Activated naive CD8-positive, alpha-beta T cell treated with anti-CD3 and anti-CD28 coated beads, Interleukin-2, amount 50 U/mL, for 24 hours (primary cell): ENCODE measurements around the gene PRDX2.

Source experiments
- ATAC-seq: fragments of 150-1000 bp; cut with Tn5 transposase; one replicate; pipeline ENCODE4 v1.10.0; 2021
- DNase-seq: peaks from one replicate; pipeline ENCODE4 v3.0.0; 2021
- H3K27ac Mint-ChIP-seq: one replicate; pipeline ENCODE4 v1.8.0; 2021; ENCODE audit warnings: mild to moderate bottlenecking, mixed read lengths
- H3K27me3 Mint-ChIP-seq: one replicate; pipeline ENCODE4 v1.8.0; 2021; ENCODE audit warnings: mixed read lengths
- H3K36me3 Mint-ChIP-seq: one replicate; pipeline ENCODE4 v1.8.0; 2021; ENCODE audit warnings: low read depth, mixed read lengths
- H3K4me1 Mint-ChIP-seq: one replicate; pipeline ENCODE4 v1.8.0; 2021; ENCODE audit warnings: mixed read lengths
- H3K4me3 Mint-ChIP-seq: one replicate; pipeline ENCODE4 v1.8.0; 2021; ENCODE audit warnings: mild to moderate bottlenecking, moderate library complexity, mixed read lengths
- H3K9me3 Mint-ChIP-seq: one replicate; pipeline ENCODE4 v1.8.0; 2021; ENCODE audit warnings: mixed read lengths

Gene PRDX2

GRCh38 chr19:12766051-12766521 lies 35.5 kb downstream of the PRDX2 start:
- Mint-ChIP-seq H3K4me3 (no peak overlapping the region), H3K27ac (no peak overlapping the region), H3K4me1 (no peaks in the 10 kb centered on the region), H3K36me3 (no peaks in the 10 kb centered on the region), H3K9me3 (no peaks in the 10 kb centered on the region), H3K27me3 (no peaks in the 10 kb centered on the region)
- no peak for ATAC-seq
- no peak for DNase-seq

- no peaks in the 10 kb centered on the region for H3K36me3 Mint-ChIP-seq
- no peaks in the 10 kb centered on the region for H3K9me3 Mint-ChIP-seq
- ATAC-seq = no peak
- no peak for DNase-seq
- H3K27me3 Mint-ChIP-seq = peaks cover 1% of the 10 kb centered on the region
- peaks cover 2% of the 10 kb centered on the region for H3K4me1 Mint-ChIP-seq
- no peak overlapping the region for H3K4me3 Mint-ChIP-seq
- no peak overlapping the region for H3K27ac Mint-ChIP-seq
Observed at GRCh38 chr19:12764698-12765097, 36.9 kb downstream of the PRDX2 start.

DNA sequence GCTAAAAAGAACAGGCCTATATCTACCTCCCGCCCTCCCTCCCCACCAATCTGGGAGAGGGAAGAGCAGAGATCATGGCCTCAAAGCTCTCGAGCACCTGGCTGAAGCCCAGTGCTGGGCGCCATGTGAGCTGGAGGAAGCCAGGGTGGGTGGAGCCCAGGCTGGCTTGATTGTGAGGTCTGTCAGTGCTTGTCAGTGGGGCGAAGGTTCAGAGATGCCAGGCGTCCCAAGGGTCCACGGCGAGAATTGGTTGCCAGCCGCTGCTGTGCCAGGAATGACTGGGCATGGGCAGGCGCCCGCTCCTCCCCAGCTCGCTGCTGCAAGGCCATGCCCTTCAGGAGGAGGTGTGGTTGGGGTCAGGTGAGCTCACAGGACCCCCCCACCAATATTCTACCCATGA lies 38.5 kb downstream of the PRDX2 start:
- Mint-ChIP-seq H3K36me3 (no peaks in the 10 kb centered on the region), H3K27me3 (peaks cover 1% of the 10 kb centered on the region), H3K9me3 (no peaks in the 10 kb centered on the region), H3K4me3 (no peak overlapping the region), H3K4me1 (peaks cover 4% of the 10 kb centered on the region), H3K27ac (no peak overlapping the region)
- DNase-seq (no peak), ATAC-seq (no peak)

GRCh38 chr19:12759686-12760085 lies 41.9 kb downstream of the PRDX2 start:
- ATAC-seq = no peak
- H3K27ac Mint-ChIP-seq = no peak overlapping the region
- no peaks in the 10 kb centered on the region for H3K36me3 Mint-ChIP-seq
- no peaks in the 10 kb centered on the region for H3K9me3 Mint-ChIP-seq
- H3K4me3 Mint-ChIP-seq = no peak overlapping the region
- no peak for DNase-seq
- H3K4me1 Mint-ChIP-seq = peaks cover 6% of the 10 kb centered on the region
- peaks cover 8% of the 10 kb centered on the region for H3K27me3 Mint-ChIP-seq

- DNase-seq (peak; percentile 76), ATAC-seq (peak; percentile 89)
- Mint-ChIP-seq H3K27me3 (peaks cover 12% of the 10 kb centered on the region), H3K4me1 (peaks cover 6% of the 10 kb centered on the region), H3K4me3 (peak overlapping the region; percentile 26), H3K9me3 (no peaks in the 10 kb centered on the region), H3K27ac (no peak overlapping the region), H3K36me3 (no peaks in the 10 kb centered on the region)
Observed at GRCh38 chr19:12757544-12758274, 43.9 kb downstream of the PRDX2 start.

GRCh38 chr19:12756150-12756883 lies 45.3 kb downstream of the PRDX2 start:
- no peak overlapping the region for H3K27ac Mint-ChIP-seq

DNA sequence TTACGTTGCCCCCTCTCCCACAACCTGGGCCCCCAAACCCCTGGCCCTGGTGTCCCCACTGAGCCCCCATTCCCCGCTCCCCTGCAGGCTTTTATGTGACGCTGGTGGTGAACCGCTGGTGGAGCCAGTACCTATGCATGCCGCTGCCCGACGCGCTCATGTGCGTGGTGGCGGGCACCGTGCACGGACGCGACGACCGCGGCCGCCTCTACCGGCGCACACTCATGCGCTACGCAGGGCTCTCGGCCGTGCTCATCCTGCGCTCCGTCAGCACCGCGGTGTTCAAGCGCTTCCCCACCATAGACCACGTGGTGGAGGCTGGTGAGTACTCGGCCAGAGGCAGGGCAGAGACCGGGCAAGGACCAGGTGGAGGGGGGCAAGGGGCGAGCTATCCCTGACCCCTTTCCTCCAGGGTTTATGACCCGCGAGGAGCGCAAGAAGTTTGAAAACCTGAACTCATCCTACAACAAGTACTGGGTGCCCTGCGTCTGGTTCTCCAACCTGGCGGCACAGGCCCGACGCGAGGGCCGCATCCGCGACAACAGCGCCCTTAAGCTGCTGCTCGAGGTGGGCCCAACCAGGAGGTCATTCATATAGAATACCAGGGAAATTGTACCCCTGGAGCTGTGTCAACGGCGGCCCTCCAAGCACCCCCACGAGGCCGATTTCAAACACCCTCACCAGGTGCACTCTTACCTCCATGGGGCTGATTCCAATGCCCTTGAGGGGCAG lies 47.0 kb downstream of the PRDX2 start:
- ATAC-seq (no peak), DNase-seq (no peak)
- peaks cover 24% of the 10 kb centered on the region for H3K27me3 Mint-ChIP-seq
- H3K4me1 Mint-ChIP-seq = peaks cover 7% of the 10 kb centered on the region
- H3K27ac Mint-ChIP-seq = no peak overlapping the region
- H3K36me3 Mint-ChIP-seq = no peaks in the 10 kb centered on the region
- H3K9me3 Mint-ChIP-seq = no peaks in the 10 kb centered on the region
- H3K4me3 Mint-ChIP-seq = no peak overlapping the region

More at GRCh38 chr19:12756150-12756883, 45.3 kb downstream of the PRDX2 start:
- ATAC-seq = no peak
- Mint-ChIP-seq H3K4me1 (peaks cover 6% of the 10 kb centered on the region), H3K36me3 (no peaks in the 10 kb centered on the region), H3K4me3 (no peak overlapping the region), H3K9me3 (no peaks in the 10 kb centered on the region), H3K27me3 (peaks cover 17% of the 10 kb centered on the region)
- DNase-seq = no peak

DNA sequence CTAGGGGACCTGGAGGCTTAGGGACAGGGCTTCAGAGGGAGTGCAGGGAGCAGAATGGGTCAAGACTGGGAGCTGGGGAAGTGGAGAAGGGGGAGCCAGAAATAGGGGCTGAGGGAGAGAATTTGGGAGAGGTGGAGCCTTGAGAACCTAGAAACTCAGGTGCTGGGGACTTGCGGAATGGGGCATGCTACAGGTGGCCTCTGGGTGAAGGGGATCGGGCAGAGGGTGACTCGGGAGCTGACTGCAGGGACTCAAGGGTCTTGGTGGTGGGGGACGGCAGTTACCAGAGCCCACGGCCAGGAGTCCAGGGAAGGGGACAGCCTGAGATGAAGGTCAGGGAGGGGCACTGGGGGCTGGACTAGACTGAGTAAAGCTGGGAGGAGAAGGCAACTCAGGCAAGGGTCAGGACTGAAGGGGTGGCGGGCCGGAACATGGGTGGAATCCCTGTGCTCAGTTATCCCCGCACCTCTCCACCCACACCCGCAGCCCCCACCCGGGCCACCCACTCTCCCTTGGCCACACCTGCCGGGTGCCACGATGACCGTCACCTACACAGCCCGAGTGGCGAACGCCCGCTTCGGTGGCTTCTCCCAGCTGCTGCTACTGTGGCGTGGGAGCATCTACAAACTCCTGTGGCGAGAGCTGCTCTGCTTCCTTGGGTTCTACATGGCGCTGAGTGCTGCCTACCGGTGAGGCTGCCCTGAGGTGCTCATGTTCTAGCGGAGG lies 49.4 kb downstream of the PRDX2 start:
- Mint-ChIP-seq H3K4me1 (peaks cover 4% of the 10 kb centered on the region), H3K9me3 (peaks cover 5% of the 10 kb centered on the region), H3K4me3 (no peak overlapping the region), H3K36me3 (peaks cover 12% of the 10 kb centered on the region), H3K27me3 (peaks cover 24% of the 10 kb centered on the region), H3K27ac (no peak overlapping the region)
- no peak for ATAC-seq
- DNase-seq = no peak

DNA sequence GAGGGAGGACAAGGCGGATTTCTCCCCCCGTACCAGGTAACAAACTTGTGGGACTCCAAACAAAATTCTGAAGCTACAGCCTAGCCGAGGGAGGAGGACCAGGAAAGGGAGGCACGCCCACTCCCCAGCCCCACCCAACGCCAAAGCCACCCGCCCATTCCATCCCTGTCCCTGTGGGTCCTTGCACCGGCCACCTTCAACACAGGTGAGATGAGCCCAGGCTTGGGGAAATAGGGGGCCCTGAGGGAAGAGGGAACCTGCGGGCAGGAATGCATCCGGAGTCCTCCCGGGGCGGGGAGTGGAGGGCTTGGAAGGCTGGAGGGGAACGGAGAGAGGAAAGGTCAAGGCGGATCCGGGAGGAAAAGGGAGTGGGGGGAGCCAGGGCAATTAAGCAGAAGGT lies 50.0 kb downstream of the PRDX2 start, which contains the start of gene BEST2:
BEST2 (plus strand) TSS at position 157 of the 400 bp plus-strand sequence. CDS start 802 bp downstream, outside the sequence.
- Mint-ChIP-seq H3K27me3 (peaks cover 24% of the 10 kb centered on the region), H3K9me3 (peaks cover 5% of the 10 kb centered on the region), H3K36me3 (peaks cover 14% of the 10 kb centered on the region), H3K4me1 (peaks cover 4% of the 10 kb centered on the region), H3K27ac (no peak within 1 kb of the TSS), H3K4me3 (no peak within 1 kb of the TSS)
- ATAC-seq (no peak), DNase-seq (no peak)

- H3K27ac Mint-ChIP-seq = no peak overlapping the region
- ATAC-seq (no peak), DNase-seq (no peak)
Observed at GRCh38 chr19:12750851-12751250, 50.7 kb downstream of the PRDX2 start.

GRCh38 chr19:12749938-12750521 lies 51.6 kb downstream of the PRDX2 start:
- peaks cover 4% of the 10 kb centered on the region for H3K4me1 Mint-ChIP-seq
- DNase-seq (no peak), ATAC-seq (no peak)
- peaks cover 5% of the 10 kb centered on the region for H3K9me3 Mint-ChIP-seq
- peaks cover 19% of the 10 kb centered on the region for H3K36me3 Mint-ChIP-seq
- H3K27me3 Mint-ChIP-seq = peaks cover 19% of the 10 kb centered on the region
- H3K4me3 Mint-ChIP-seq = no peak overlapping the region
- H3K27ac Mint-ChIP-seq = no peak overlapping the region

More at GRCh38 chr19:12750851-12751250, 50.7 kb downstream of the PRDX2 start:
- Mint-ChIP-seq H3K36me3 (peaks cover 17% of the 10 kb centered on the region), H3K27me3 (peaks cover 24% of the 10 kb centered on the region), H3K4me1 (peaks cover 4% of the 10 kb centered on the region), H3K9me3 (peaks cover 5% of the 10 kb centered on the region), H3K4me3 (no peak overlapping the region)

DNA sequence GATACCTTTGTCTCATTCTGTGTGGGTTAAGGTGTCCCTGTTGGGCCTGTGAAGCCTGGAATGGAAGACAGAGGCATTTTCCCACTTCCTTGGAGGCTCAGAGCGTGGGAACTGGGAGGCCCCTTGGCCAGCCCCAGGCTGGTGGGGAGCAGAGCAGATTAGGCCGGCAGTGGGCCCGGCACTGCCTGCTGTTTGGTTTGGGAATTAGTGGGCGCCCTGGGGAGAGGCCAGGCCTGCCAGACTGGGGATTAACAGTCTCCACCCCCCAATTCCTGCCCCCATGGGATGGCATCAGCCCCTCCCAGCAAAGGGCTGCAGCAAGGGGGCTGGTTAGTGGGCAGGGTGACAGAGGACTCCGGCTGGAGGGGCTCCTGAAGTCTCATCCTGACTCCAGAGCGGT lies 53.1 kb downstream of the PRDX2 start:
- ATAC-seq (no peak), DNase-seq (no peak)
- peaks cover 5% of the 10 kb centered on the region for H3K9me3 Mint-ChIP-seq
- peaks cover 4% of the 10 kb centered on the region for H3K4me1 Mint-ChIP-seq
- H3K27ac Mint-ChIP-seq = no peak overlapping the region
- no peak overlapping the region for H3K4me3 Mint-ChIP-seq
- peaks cover 22% of the 10 kb centered on the region for H3K36me3 Mint-ChIP-seq
- peaks cover 15% of the 10 kb centered on the region for H3K27me3 Mint-ChIP-seq
